Subcutaneous adipose tissue (tissue), 4 donors: Measurements from ENCODE around the gene RALBP1. TPM values are rescaled to one million over a fixed set of nuclear protein-coding genes. Genes with fewer than 3 reads are reported as not detected.

Experiments used
- CTCF ChIP-seq: fragments of 450-650 bp; IDR thresholded peaks from one replicate; pipeline ENCODE4 v1.5.1; 2016; ENCODE audit warnings: low read depth, mild to moderate bottlenecking, control low read depth, antibody characterized with exemption, moderate library complexity
- total RNA-seq, 4 donors: library from RNA; depleted of rRNA; stranded (reverse); fragments of >200 nt; gene quantifications; one replicate each; pipeline ENCODE4 v1.1.0, GENCODE V29; 2016

The RALBP1 gene
- total RNA-seq, 4 donors from 2014 or later = 66.4 to 88.3 (median 76.5) TPM

DNA sequence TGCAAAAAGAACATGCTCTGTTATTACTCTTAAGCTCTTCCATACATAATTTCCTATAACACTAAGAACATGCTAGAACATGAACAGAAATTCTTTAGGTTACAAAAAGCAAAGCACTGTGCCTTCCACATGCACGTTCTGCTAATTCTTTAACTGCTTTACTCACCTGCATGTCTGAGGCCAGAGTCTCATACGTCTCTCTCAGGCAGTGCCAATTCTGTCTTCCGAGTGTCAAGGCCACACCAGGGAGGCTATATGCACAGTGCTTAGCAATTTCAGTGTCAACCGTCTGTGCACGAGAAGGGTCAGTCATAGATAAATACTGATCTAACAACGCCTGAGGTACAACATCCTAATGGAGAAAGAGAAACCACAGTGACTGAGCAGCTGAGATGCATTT is 83.9 kb downstream of the RALBP1 start:
- TF ChIP-seq CTCF = no peak

GRCh38 chr18:9561759-9562158 is 86.4 kb downstream of the RALBP1 start:
- TF ChIP-seq CTCF = no peak

DNA sequence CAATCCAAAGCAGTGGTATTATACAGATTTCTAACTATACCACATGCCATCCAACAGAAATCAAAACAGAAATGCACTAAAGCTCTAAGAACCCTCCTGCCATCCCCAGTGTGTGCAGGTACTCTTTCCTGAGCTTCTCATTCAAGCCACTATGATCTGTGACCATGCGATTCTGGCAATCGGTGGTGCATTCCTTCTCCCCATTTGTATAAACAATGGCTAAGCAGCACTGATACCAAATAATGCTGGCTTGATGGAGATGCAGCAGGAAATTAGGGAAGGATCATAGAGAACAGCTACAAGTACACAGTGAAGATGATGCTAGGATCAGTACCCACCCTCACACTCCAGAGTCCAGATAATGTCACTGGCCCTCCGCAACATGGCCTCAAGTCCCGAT is 87.3 kb downstream of the RALBP1 start:
- no peak for TF ChIP-seq CTCF

- no peak for TF ChIP-seq CTCF
Observed at GRCh38 chr18:9563331-9563730, 88.0 kb downstream of the RALBP1 start.

GRCh38 chr18:9565407-9565806 is 90.1 kb downstream of the RALBP1 start:
- TF ChIP-seq CTCF = no peak

- TF ChIP-seq CTCF = no peak
Observed at GRCh38 chr18:9568186-9568585, 92.9 kb downstream of the RALBP1 start.

DNA sequence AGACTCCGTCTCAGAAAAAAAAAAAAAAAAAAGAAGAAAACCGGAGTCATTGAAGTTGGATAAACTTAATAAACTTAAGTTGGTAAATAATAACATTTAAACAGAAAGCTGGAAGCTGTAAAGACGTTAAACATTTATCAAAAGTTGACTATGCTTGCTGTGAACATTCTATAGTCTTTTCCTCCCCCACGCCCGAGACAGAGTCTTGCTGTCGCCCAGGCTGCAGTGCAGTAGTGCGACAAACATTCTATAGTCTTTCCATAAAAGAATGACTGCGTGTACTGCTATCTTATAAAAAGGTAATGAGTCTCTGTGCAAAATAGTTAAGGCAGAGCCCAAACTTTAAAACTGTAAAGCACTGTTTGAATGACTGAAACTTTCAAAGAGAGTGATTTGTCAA is 93.9 kb downstream of the RALBP1 start:
- TF ChIP-seq CTCF = no peak
